HG02678 (cell line): ENCODE results near the gene SLC29A1.
A peak's percentile ranks its signal among the peaks of the same experiment; 100 is the strongest.

Source experiments
- ATAC-seq: cut with Tn5 transposase; IDR thresholded peaks from one replicate; pipeline ENCODE4 v1.9.1; 2021; ENCODE audit warnings: mild to moderate bottlenecking, moderate library complexity; ENCODE audit not compliant: unreplicated experiment

Gene SLC29A1

GRCh38 chr6:44264154-44265006 lies 41.0 kb downstream of the SLC29A1 start:
- peak; percentile 31 for ATAC-seq

GRCh38 chr6:44265007-44265721 lies 41.8 kb downstream of the SLC29A1 start, which contains the start of gene NFKBIE:
TSS of gene NFKBIE (minus strand) at chr6:44265551. CDS start at chr6:44265346, 205 bp downstream.
- ATAC-seq, result peak; percentile 41

- no peak for ATAC-seq
Observed at GRCh38 chr6:44265722-44266233, 42.4 kb downstream of the SLC29A1 start.

GRCh38 chr6:44266347-44266746 lies 43.0 kb downstream of the SLC29A1 start:
- ATAC-seq, result peak; percentile 22

GRCh38 chr6:44267252-44267651 lies 43.9 kb downstream of the SLC29A1 start:
- ATAC-seq, result no peak

GRCh38 chr6:44268095-44268628 lies 44.8 kb downstream of the SLC29A1 start:
- no peak for ATAC-seq

GRCh38 chr6:44269178-44269920 lies 46.0 kb downstream of the SLC29A1 start:
- ATAC-seq, result no peak

GRCh38 chr6:44269921-44270525 lies 46.6 kb downstream of the SLC29A1 start, which contains the start of gene TMEM151B:
TSS of gene TMEM151B (plus strand) at chr6:44270450. CDS start at chr6:44270743, 293 bp downstream.
- no peak for ATAC-seq

GRCh38 chr6:44270526-44271405 lies 47.4 kb downstream of the SLC29A1 start:
- ATAC-seq, result no peak

GRCh38 chr6:44271406-44271723 lies 48.0 kb downstream of the SLC29A1 start:
- ATAC-seq, result no peak

GRCh38 chr6:44271914-44272313 lies 48.5 kb downstream of the SLC29A1 start:
- no peak for ATAC-seq

GRCh38 chr6:44272529-44272928 lies 49.1 kb downstream of the SLC29A1 start:
- ATAC-seq, result no peak

GRCh38 chr6:44272999-44273566 lies 49.7 kb downstream of the SLC29A1 start:
- ATAC-seq, result no peak

GRCh38 chr6:44273617-44274016 lies 50.2 kb downstream of the SLC29A1 start:
- no peak for ATAC-seq

GRCh38 chr6:44275271-44275748 lies 51.9 kb downstream of the SLC29A1 start:
- ATAC-seq, result no peak

- no peak for ATAC-seq
Observed at GRCh38 chr6:44275749-44276648, 52.6 kb downstream of the SLC29A1 start.

- ATAC-seq, result no peak
Observed at GRCh38 chr6:44276667-44277640, 53.6 kb downstream of the SLC29A1 start.
